ENCODE data around the gene CTSE. TPM values are rescaled to one million over a fixed set of nuclear protein-coding genes. Genes with fewer than 3 reads are reported as not detected.
"Not testable (repeated sequence)": the region's sequence is repeated elsewhere in the genome, so short reads cannot be mapped to it uniquely, and the experiment has no call there.

CTSE gene
- total and polyA plus RNA-seq, 9 donors, result 0.09 to 1.3 (median 0.37) TPM

GRCh38 chr1:206005234-206005633, 18.5 kb downstream of the CTSE start:
- Histone ChIP-seq H3K27me3 (ENCODE audit: control insufficient read depth, insufficient read depth, low read length) (no peaks in the 10 kb centered on the region), H3K4me3 (ENCODE audit: low read length) (no peak overlapping the region), H3K9me3 (replicated peaks; ENCODE audit: control insufficient read depth, low read depth, low read length) (no peaks in the 10 kb centered on the region), H3K27ac (ENCODE audit: low read length) (peak overlapping the region; percentile 43), H3K36me3 (ENCODE audit: control insufficient read depth, insufficient read depth, low read length) (peaks cover 6% of the 10 kb centered on the region), H3K4me1 (ENCODE audit: control insufficient read depth, insufficient read depth, low read length) (peaks cover 57% of the 10 kb centered on the region)
- WGBS (ENCODE audit: insufficient coverage), result 60% methylated on average over 4 of the region's 7 CpGs
- no peak for DNase-seq

GRCh38 chr1:206004826-206005225, 18.9 kb downstream of the CTSE start:
- no peak overlapping the region for H3K4me3 ChIP-seq (ENCODE audit: low read length)
- peak; percentile 55 for DNase-seq
- 64% methylated on average over 12 of the region's 12 CpGs for WGBS (ENCODE audit: insufficient coverage)
- peaks cover 6% of the 10 kb centered on the region for H3K36me3 ChIP-seq (ENCODE audit: control insufficient read depth, insufficient read depth, low read length)
- H3K9me3 ChIP-seq (replicated peaks; ENCODE audit: control insufficient read depth, low read depth, low read length), result no peaks in the 10 kb centered on the region
- peak overlapping the region; percentile 92 for H3K27ac ChIP-seq (ENCODE audit: low read length)
- H3K4me1 ChIP-seq (ENCODE audit: control insufficient read depth, insufficient read depth, low read length), result peaks cover 56% of the 10 kb centered on the region
- no peaks in the 10 kb centered on the region for H3K27me3 ChIP-seq (ENCODE audit: control insufficient read depth, insufficient read depth, low read length)

- peaks cover 6% of the 10 kb centered on the region for H3K36me3 ChIP-seq (ENCODE audit: control insufficient read depth, insufficient read depth, low read length)
- H3K4me1 ChIP-seq (ENCODE audit: control insufficient read depth, insufficient read depth, low read length), result peaks cover 58% of the 10 kb centered on the region
- no peaks in the 10 kb centered on the region for H3K27me3 ChIP-seq (ENCODE audit: control insufficient read depth, insufficient read depth, low read length)
- no peak overlapping the region for H3K4me3 ChIP-seq (ENCODE audit: low read length)
- WGBS (ENCODE audit: insufficient coverage), result 97% methylated on average over 6 of the region's 7 CpGs
- DNase-seq, result no peak
- H3K9me3 ChIP-seq (replicated peaks; ENCODE audit: control insufficient read depth, low read depth, low read length), result no peaks in the 10 kb centered on the region
- peak overlapping the region; percentile 92 for H3K27ac ChIP-seq (ENCODE audit: low read length)
Measured at GRCh38 chr1:206003854-206004800, 19.6 kb downstream of the CTSE start.

GRCh38 chr1:206002871-206003801, 20.6 kb downstream of the CTSE start, which contains the start of gene RAB7B:
Gene RAB7B (minus strand): TSS chr1:206003395. CDS start chr1:205994135, 9,260 bp downstream.
- no peaks in the 10 kb centered on the region for H3K27me3 ChIP-seq (ENCODE audit: control insufficient read depth, insufficient read depth, low read length)
- WGBS (ENCODE audit: insufficient coverage), result 14% methylated on average over 7 of the region's 12 CpGs
- H3K4me1 ChIP-seq (ENCODE audit: control insufficient read depth, insufficient read depth, low read length), result peaks cover 66% of the 10 kb centered on the region
- H3K9me3 ChIP-seq (replicated peaks; ENCODE audit: control insufficient read depth, low read depth, low read length), result no peaks in the 10 kb centered on the region
- peak within 1 kb of the TSS; percentile 43 for H3K4me3 ChIP-seq (ENCODE audit: low read length)
- peak; percentile 93 for DNase-seq
- H3K27ac ChIP-seq (ENCODE audit: low read length), result peak within 1 kb of the TSS; percentile 92
- peaks cover 6% of the 10 kb centered on the region for H3K36me3 ChIP-seq (ENCODE audit: control insufficient read depth, insufficient read depth, low read length)

- peaks cover 72% of the 10 kb centered on the region for H3K4me1 ChIP-seq (ENCODE audit: control insufficient read depth, insufficient read depth, low read length)
Measured at GRCh38 chr1:206002160-206002559, 21.5 kb downstream of the CTSE start.

GRCh38 chr1:206001476-206001888, 22.2 kb downstream of the CTSE start:
- H3K4me3 ChIP-seq (ENCODE audit: low read length), result no peak overlapping the region
- WGBS (ENCODE audit: insufficient coverage), result 14% methylated on average over 1 of the region's 3 CpGs
- no peak for DNase-seq
- H3K9me3 ChIP-seq (replicated peaks; ENCODE audit: control insufficient read depth, low read depth, low read length), result no peaks in the 10 kb centered on the region
- peaks cover 72% of the 10 kb centered on the region for H3K4me1 ChIP-seq (ENCODE audit: control insufficient read depth, insufficient read depth, low read length)
- H3K27me3 ChIP-seq (ENCODE audit: control insufficient read depth, insufficient read depth, low read length), result no peaks in the 10 kb centered on the region
- peaks cover 6% of the 10 kb centered on the region for H3K36me3 ChIP-seq (ENCODE audit: control insufficient read depth, insufficient read depth, low read length)
- H3K27ac ChIP-seq (ENCODE audit: low read length), result peak overlapping the region; percentile 92

More at GRCh38 chr1:206002160-206002559, 21.5 kb downstream of the CTSE start:
- Histone ChIP-seq H3K9me3 (replicated peaks; ENCODE audit: control insufficient read depth, low read depth, low read length) (no peaks in the 10 kb centered on the region), H3K27ac (ENCODE audit: low read length) (peak overlapping the region; percentile 92), H3K27me3 (ENCODE audit: control insufficient read depth, insufficient read depth, low read length) (no peaks in the 10 kb centered on the region), H3K4me3 (ENCODE audit: low read length) (no peak overlapping the region), H3K36me3 (ENCODE audit: control insufficient read depth, insufficient read depth, low read length) (peaks cover 6% of the 10 kb centered on the region)
- no CpG with 5 or more reads among the region's 3 CpGs for WGBS (ENCODE audit: insufficient coverage)
- DNase-seq, result no peak

- Histone ChIP-seq H3K36me3 (ENCODE audit: control insufficient read depth, insufficient read depth, low read length) (peaks cover 6% of the 10 kb centered on the region), H3K9me3 (replicated peaks; ENCODE audit: control insufficient read depth, low read depth, low read length) (no peaks in the 10 kb centered on the region), H3K4me3 (ENCODE audit: low read length) (no peak overlapping the region), H3K4me1 (ENCODE audit: control insufficient read depth, insufficient read depth, low read length) (peaks cover 65% of the 10 kb centered on the region), H3K27ac (ENCODE audit: low read length) (no peak overlapping the region), H3K27me3 (ENCODE audit: control insufficient read depth, insufficient read depth, low read length) (no peaks in the 10 kb centered on the region)
- WGBS (ENCODE audit: insufficient coverage), result 93% methylated on average over 6 of the region's 8 CpGs
- no peak for DNase-seq
Measured at GRCh38 chr1:206000641-206001339, 22.9 kb downstream of the CTSE start.

- DNase-seq, result peak; percentile 69
- Histone ChIP-seq H3K36me3 (ENCODE audit: control insufficient read depth, insufficient read depth, low read length) (peaks cover 8% of the 10 kb centered on the region), H3K27ac (ENCODE audit: low read length) (peak overlapping the region; percentile 73), H3K4me3 (ENCODE audit: low read length) (no peak overlapping the region), H3K4me1 (ENCODE audit: control insufficient read depth, insufficient read depth, low read length) (peaks cover 57% of the 10 kb centered on the region), H3K27me3 (ENCODE audit: control insufficient read depth, insufficient read depth, low read length) (no peaks in the 10 kb centered on the region), H3K9me3 (replicated peaks; ENCODE audit: control insufficient read depth, low read depth, low read length) (no peaks in the 10 kb centered on the region)
- 39% methylated on average over 3 of the region's 13 CpGs for WGBS (ENCODE audit: insufficient coverage)
Measured at GRCh38 chr1:205998457-205999241, 25.0 kb downstream of the CTSE start.

GRCh38 chr1:205996641-205997040, 27.1 kb downstream of the CTSE start:
- Histone ChIP-seq H3K36me3 (ENCODE audit: control insufficient read depth, insufficient read depth, low read length) (peaks cover 22% of the 10 kb centered on the region), H3K4me1 (ENCODE audit: control insufficient read depth, insufficient read depth, low read length) (peaks cover 38% of the 10 kb centered on the region)
- not testable (repeated sequence) for H3K4me3 ChIP-seq (ENCODE audit: low read length); H3K9me3 ChIP-seq (replicated peaks; ENCODE audit: control insufficient read depth, low read depth, low read length); H3K27me3 ChIP-seq (ENCODE audit: control insufficient read depth, insufficient read depth, low read length); DNase-seq; H3K27ac ChIP-seq (ENCODE audit: low read length)
- WGBS (ENCODE audit: insufficient coverage), result no CpG with 5 or more reads among the region's 1 CpG
